HepG2 (cell line): Measurements from ENCODE around the gene FBXL4. TPM values are rescaled to one million over a fixed set of nuclear protein-coding genes. Genes with fewer than 3 reads are reported as not detected.

Experiments
- HNRNPLL ChIP-seq: fragments of 200-400 bp; formaldehyde crosslinking; IDR thresholded peaks from 2 replicates; pipeline ENCODE4 v1.6.1; 2017; ENCODE audit warnings: mild to moderate bottlenecking, low read depth, low read length; ENCODE audit not compliant: poor library complexity, severe bottlenecking
- KLF15 ChIP-seq: sonication (generic); formaldehyde crosslinking; IDR thresholded peaks from 2 replicates; pipeline ENCODE4 v1.8.1; 2023; ENCODE audit warnings: borderline replicate concordance, mild to moderate bottlenecking, inconsistent platforms, missing genetic modification reagents, mixed read lengths
- SMARCC2 ChIP-seq: fragments of 450-650 bp; IDR thresholded peaks from 2 replicates; pipeline ENCODE4 v1.6.1; 2017; ENCODE audit warnings: antibody characterized with exemption, mild to moderate bottlenecking
- ZNF251 ChIP-seq: sonication (generic); formaldehyde crosslinking; IDR thresholded peaks from 2 replicates; pipeline ENCODE4 v1.9.0; 2021; ENCODE audit warnings: mild to moderate bottlenecking, missing genetic modification reagents
- ZNF318 ChIP-seq: sonication (generic); formaldehyde crosslinking; IDR thresholded peaks from 2 replicates; pipeline ENCODE4 v1.4.0; 2020; ENCODE audit warnings: mild to moderate bottlenecking, missing genetic modification reagents
- polyA plus RNA-seq, 8 experiments: library from polyadenylated mRNA; depleted of rRNA in 3 of 8; stranded (reverse) in 7 of 8; unstranded in 1 of 8; fragments of >200 nt; fragmentation: Illumina TruSeq in 4 of 8; extraction: Trizol in 4 of 8; gene quantifications; 2 replicates each; pipeline versions ENCODE4 v1.2.1 to v1.2.3, GENCODE V29; 2011 to 2016; ENCODE audit warnings: low read depth in 4 of 8, missing spikeins in 1 of 8, mixed read lengths in 1 of 8; ENCODE audit not compliant: insufficient read depth in 1 of 8
- total RNA-seq, 5 experiments: library from RNA; depleted of rRNA; stranded (reverse); fragments of >200 nt; fragmentation: Illumina TruSeq; extraction: Trizol; gene quantifications; 2 replicates each; pipeline ENCODE4 v1.2.3, GENCODE V29; 2016; ENCODE audit warnings: low read depth in 1 of 5

Gene FBXL4
- total and polyA plus RNA-seq, 2 of the 13 experiments (the other 11 are each of a cell fraction or from before 2014, with no cell fraction given) = 13.2 to 17.6 TPM

- TF ChIP-seq HNRNPLL = no peak
- TF ChIP-seq SMARCC2 = no peak
- no peak for TF ChIP-seq KLF15 (CRISPR knock-in tag)
- no peak for TF ChIP-seq ZNF318 (CRISPR knock-in tag)
- no peak for TF ChIP-seq ZNF251 (CRISPR knock-in tag)
- TF ChIP-seq, all 625 proteins: peak for 0
Measured at GRCh38 chr6:98900706-98901105, 47.0 kb downstream of the FBXL4 start (continued).
